H54 (cell line): ENCODE data around the gene CH25H.
"Not testable (repeated sequence)": the region's sequence is repeated elsewhere in the genome, so short reads cannot be mapped to it uniquely, and the experiment has no call there.

Source experiments
- DNase-seq: peaks from one replicate; pipeline ENCODE4 v3.0.0; 2011; ENCODE audit warnings: low spot score, mixed read lengths; ENCODE audit not compliant: insufficient read length
- FAIRE-seq: peaks from 3 replicates; lab custom pipeline; 2011; peaks lifted over from hg19 to GRCh38; lab: Jason Lieb, UNC
- POLR2A ChIP-seq: IDR thresholded peaks from 2 replicates; pipeline ENCODE4 v1.6.1; 2011; ENCODE audit warnings: low read depth, mild to moderate bottlenecking, low read length

Gene CH25H

GRCh38 chr10:89202033-89202425 is 5.1 kb downstream of the CH25H start:
- DNase-seq, result no peak
- FAIRE-seq, result no peak
- no peak for TF ChIP-seq POLR2A

DNA sequence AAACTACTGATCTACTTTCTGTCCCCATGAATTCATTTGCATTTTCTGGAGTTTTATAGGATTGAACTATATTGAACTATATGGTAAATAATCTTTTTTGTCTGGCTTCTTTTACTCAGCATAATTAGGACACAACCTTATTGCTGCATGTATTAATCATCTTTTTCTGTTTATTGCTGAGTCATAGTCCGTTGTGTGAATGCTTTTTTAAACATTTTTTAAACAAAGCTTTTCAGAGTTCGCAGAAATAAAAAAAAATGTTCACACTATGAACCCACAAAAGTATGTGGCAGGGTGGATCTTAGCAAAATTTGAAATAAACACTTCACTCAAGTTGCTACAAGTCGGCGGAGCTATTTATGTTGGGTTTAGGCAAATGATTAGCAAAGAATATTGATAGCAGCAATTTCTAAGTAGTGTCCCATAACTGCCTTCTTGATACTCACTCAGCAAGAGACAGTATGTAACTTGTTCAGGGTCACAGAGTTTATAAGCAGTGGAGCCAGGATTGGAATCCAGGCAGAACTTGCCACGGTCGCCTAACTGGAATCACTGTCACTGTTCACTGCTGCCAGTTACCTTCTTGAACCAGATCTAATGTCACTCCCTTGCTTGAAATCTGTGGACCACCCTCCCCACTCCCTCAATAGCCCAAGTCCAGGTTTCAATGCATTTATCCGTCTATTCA is 5.6 kb downstream of the CH25H start:
- FAIRE-seq (no peak), DNase-seq (no peak)
- TF ChIP-seq POLR2A, result no peak

- FAIRE-seq (peak; percentile 41), DNase-seq (no peak)
- no peak for TF ChIP-seq POLR2A
These were observed 9.6 kb downstream of the CH25H start for GRCh38 chr10:89197473-89197872.

DNA sequence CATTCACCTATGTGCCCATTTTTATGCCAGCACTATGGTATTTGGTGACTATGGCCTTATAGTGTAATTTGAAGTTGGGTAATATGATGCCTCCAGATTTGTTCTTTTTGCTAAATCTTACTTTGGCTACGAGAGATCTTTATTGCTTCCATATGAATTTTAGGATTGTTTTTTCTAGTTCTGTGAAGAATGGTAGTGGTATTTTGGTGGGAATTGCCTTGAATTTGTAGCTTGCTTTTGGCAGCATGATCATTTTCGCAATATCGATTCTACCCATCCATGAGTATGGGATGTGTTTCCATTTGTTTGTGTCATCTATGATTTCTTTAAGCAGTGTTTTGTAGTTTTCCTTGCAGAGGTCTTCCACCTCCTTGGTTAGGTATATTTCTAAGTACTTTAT is 15.8 kb downstream of the CH25H start:
- FAIRE-seq, DNase-seq: not testable (repeated sequence)

DNA sequence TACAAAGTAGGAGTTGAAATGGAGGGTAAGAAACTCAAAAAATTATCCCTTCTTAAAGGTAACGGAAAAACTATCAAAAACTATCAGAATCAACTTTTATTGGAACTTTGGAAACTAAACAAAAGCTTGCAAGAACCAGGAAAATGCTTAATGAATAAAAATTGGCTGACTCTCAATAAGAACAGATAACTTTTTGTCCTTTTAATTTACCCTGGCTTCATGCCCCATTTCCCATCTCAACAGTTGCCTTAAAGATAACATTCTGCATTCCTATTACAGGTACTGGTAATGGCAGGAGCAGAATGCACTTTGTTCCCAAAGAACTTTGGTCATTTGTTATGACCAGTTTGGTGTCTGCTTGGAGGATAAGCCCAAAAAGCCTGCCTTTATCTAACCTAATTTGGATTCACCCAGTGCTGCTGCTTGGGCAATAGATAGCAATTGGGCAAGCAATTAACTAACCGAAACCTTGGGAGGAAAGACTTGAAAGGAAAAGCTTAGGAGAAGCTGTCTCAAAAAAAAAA is 17.8 kb downstream of the CH25H start:
- DNase-seq (no peak), FAIRE-seq (no peak)
- TF ChIP-seq POLR2A, result no peak

DNA sequence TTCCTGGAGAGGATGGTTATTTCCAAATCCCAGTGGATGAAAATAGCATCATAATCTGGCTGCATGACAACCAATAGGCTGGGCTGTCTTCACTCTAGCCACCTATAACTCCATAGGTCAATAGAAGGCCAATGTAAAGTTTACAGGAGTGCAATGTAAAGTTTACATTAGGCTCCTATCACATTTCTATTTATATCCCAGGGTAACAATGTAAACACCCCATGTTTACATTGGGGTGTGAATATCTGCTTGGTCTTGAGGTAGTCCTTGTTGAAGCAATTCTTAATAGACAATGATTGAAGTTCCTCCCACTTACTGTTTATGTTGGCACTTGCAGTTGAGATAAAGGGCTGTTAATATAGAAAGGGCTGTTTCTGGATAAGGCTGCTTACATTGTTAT is 21.5 kb downstream of the CH25H start:
- DNase-seq (no peak), FAIRE-seq (no peak)
- no peak for TF ChIP-seq POLR2A

DNA sequence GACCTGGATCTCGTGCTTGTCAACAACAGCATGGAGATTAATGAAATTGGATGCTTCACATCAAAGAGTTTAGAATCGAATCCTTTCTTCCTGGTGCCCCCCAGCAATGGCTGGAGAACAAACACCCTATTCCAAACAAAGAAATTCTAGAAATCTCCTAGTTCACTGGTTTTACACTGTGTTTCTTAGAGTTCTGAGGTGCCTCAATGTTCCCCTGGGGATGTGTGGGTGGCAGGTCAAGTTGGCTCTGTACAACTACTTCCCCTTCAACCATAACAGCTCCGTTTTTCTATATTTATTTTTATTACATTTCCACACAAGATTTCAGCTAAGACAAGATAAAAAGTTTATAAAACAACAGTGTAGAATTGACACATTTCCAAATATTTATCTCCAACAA is 22.5 kb downstream of the CH25H start:
- no peak for FAIRE-seq
- no peak for TF ChIP-seq POLR2A
- no peak for DNase-seq

- no peak for TF ChIP-seq POLR2A
- FAIRE-seq (peak; percentile 81), DNase-seq (no peak)
These were observed 23.5 kb downstream of the CH25H start for GRCh38 chr10:89183571-89183970.

- TF ChIP-seq POLR2A, result no peak
These were observed 24.2 kb downstream of the CH25H start for GRCh38 chr10:89182894-89183293.

GRCh38 chr10:89175816-89176215 is 31.3 kb downstream of the CH25H start:
- FAIRE-seq (peak; percentile 50), DNase-seq (no peak)
- TF ChIP-seq POLR2A, result no peak

More at GRCh38 chr10:89182894-89183293, 24.2 kb downstream of the CH25H start:
- DNase-seq (no peak), FAIRE-seq (peak; percentile 36)

GRCh38 chr10:89173075-89173474 is 34.0 kb downstream of the CH25H start:
- DNase-seq, result no peak
- peak; percentile 74 for FAIRE-seq
- no peak for TF ChIP-seq POLR2A

GRCh38 chr10:89171996-89172395 is 35.1 kb downstream of the CH25H start:
- DNase-seq, result no peak
- TF ChIP-seq POLR2A, result no peak
- peak; percentile 71 for FAIRE-seq

- DNase-seq, result no peak
- no peak for FAIRE-seq
- TF ChIP-seq POLR2A, result no peak
These were observed 35.7 kb downstream of the CH25H start for GRCh38 chr10:89171263-89171872.

- FAIRE-seq, DNase-seq: not testable (repeated sequence)
These were observed 38.7 kb downstream of the CH25H start for GRCh38 chr10:89168354-89168900.
